Renal pelvis (tissue), 4 donors: Measurements from ENCODE around the gene SBNO2. TPM values are rescaled to one million over a fixed set of nuclear protein-coding genes. Genes with fewer than 3 reads are reported as not detected.

ENCODE experiments used
- DNase-seq: peaks from one replicate; pipeline ENCODE4 v3.0.0-alpha.2; 2013
- polyA plus RNA-seq, 3 donors: library from polyadenylated mRNA; unstranded; fragments of 120-200 nt; gene quantifications; one replicate each; pipeline ENCODE4 v1.2.1, GENCODE V29; 2013; ENCODE audit not compliant: insufficient read length in 3 of 3

The SBNO2 gene
- polyA plus RNA-seq, 3 donors = 18.1 to 22.1 (median 20.2) TPM

DNA sequence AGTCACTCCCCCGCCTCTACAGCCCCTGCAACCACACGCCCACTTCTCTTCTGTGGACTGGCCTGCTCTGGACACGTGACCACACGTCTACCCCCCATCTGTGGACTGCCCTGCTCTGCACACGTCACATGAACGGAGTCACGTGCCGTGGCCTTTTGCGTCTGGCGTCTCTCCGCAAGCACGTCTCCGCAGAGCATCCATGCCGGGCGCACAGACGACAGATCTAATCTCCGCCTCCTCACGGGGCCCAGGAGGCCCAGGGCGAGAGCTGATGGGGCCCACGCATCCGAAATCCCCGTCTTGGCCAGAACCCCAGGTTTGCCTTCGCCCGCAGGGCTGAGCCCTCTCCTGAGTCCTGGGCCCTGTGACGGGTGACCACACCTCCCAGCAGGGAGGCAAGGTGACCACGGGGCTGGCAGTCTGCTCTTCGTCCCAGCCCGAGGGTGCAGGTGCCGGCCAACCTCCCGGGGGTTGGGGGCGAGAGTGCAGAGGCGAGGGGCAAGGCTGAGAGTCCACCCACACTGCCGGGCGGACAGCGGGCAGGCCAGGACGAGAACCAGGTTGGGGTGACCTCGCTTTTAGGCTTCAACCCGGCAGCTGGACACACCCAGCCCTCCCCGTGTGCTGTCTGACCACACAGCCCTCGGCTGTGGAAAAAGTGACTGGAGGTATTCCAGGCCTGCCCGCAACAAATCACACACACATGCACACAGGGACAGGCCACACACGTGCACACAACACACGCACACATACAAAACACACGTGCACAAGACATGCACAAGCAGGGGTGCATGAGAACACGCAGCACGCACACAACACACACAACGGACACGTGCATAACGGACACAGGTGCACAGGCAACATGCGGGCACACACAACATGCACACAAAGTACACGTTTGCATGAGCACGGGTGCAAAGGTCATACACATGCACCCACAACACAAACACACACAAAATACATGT, 3.9 kb downstream of the SBNO2 start:
- DNase-seq = no peak

DNA sequence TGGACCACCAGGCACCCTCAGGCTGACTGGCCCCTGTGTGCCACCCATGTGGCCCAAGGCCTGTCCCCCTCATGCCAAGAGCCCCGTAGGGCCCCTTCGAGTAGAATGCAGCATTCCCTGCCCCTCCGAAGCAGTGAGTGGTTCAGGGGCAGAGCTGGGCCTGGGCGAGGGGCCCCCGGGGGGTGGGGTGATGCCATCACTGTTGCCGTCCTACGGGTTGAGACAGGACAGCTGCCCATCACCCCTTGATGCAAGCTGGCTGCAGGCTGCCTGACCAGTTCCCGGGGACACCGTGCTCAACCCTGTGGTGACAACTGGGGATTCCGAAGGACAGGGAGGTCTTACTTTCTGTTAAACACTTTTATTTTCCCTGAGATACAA, 4.7 kb downstream of the SBNO2 start:
- no peak for DNase-seq

DNA sequence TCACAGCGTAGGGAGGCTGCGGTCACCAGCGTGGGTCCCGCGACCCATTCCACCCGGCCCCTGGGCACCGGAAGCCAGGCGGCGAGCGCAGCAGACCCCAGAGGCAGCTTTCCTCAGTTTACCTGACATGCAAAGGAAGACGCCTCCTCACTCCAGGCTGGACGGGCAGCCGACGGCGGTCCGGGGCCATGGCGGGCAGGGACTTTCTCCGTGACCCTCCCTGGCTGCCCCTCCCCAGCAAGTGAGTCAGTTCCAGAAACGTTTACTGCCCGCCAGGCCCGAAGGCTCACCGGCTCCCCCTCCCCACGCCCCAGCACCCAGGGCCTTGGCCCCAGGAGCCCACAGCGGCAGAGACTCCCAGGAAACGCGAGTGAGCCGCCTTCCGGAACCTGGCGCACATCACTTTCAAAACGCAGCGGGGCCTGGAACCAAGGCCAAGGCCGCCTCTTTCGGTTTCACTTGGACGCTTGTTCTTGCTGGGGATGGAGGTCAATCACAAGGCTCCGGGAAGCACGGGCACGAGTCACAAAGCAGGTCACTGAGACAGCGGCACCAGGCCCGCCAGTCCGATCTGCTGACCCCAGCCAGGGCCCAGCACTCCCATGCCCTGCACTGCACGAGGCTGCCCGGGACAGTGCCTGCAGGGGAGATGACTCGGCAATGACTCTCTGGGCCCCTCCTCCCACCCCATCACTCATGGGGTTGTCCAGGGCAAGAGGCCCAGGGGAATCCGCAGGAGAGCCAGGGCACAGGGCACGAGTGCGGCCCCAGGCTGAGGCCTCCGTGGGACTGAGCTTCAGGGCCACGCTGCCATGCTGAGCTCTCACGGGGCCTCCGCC, 5.3 kb downstream of the SBNO2 start:
- no peak for DNase-seq

DNA sequence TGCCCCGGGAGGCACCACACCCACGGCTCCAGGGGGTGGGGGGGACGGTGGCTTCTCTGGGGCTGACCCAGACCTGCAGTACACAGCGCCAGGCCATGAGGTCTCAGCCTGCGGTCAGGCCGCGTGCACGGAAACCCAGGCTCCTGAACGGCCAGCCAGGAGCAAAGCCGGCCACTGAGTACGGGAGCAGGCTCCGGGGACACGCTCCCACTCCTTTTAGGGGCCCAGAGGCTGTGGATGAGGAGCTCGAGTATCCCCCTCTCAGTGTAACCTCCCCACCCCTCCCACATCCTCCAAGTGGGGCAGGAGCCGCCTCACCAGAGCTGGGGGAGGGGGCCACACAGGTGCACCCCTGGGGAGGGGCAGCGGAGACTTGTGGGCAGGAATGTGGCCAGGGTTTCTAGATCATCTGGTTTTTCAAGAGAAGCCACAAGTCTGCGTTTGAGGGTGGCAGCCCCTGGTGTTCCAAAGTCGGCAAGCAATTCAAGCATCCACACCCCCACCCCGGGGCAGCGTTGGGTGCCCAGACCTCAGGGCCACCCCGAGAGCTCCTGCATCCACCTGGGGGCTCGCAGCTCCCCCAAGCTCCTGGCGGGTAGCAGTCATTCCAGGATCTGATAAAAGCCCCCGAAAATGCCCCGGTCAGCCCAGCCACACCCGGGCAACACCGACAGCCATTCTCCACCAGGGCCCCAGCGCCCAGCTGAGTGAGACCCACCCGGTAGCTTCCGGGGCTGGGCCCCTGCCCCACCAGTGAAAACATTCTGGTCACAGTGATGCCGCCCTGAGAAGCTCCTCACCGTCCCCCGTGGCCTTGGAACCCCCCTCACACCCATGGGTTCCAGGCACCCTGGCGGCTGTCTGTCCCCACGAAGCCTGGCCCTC, 6.1 kb downstream of the SBNO2 start:
- DNase-seq = no peak

DNA sequence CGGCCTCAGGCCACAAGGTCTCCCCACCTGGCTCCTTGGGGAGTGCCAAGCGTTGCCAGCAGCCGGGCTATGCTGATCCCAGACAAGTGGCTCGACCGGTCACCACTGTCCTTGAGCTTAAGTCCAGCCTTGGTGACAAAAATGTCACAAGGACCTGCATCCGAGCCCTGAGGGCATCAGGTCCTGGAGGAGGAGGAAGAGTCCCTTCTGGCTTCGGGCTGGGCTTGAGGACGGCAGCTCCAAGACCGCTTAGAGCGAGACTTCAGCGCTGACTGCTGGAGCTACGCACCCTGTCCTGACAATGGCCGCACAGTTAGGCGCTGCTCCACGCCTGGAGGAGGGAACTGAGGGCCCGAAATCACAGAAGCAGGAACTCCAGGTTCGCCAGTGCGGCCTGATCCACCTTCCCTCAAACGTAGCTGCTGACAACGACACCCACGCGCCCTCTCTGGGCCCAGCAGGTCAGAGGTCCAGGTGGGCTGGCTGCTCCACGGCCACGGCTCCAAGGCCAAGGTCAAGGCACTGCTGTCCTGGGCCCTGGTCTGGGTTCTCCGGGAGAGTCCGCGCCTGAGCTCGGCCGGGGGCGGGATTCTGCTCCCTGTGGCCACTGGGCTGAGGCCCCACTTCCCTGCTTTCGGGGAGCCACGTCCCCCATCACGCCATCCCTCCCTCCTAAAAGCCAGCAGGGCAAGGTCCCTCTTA, 7.0 kb downstream of the SBNO2 start:
- no peak for DNase-seq

DNA sequence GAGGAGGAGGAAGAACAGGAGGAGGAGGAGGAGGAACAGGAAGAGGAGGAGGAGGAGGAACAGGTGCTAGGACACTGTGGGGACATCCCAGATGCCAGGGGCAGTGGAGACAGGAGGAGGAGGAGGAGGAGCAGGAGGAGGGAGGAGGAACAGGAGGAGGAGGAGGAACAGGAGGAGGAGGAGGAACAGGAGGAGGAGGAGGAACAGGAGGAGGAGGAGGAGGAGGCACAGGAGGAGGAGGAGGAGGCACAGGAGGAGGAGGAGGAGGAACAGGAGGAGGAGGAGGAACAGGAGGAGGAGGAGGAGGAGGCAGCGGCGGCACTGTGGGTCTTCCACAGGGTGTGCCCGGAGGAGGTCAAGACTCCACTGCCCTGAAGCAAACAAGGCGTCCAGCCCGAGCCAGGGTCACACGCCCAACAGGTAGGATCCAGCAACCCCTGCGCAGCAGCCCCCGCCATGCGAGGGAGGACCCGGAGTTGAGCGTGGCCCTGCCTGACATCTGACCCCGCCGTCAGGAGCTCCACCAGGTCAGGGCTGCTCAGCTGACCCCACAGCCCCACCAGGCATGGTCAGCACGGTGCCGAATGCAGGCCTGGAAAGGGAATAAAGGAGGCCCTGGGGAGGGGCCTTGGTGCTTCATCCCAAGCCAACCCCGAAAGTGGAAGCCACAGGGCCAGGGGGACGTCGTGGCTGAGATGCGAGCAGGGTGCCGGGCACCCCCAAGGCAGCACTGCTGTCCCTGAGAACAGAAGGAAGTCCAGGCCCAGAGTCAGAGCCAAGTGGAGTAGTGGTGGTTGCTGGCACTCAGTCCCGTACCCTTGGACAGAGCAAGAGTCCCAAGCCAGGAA, 9.2 kb downstream of the SBNO2 start:
- no peak for DNase-seq

DNA sequence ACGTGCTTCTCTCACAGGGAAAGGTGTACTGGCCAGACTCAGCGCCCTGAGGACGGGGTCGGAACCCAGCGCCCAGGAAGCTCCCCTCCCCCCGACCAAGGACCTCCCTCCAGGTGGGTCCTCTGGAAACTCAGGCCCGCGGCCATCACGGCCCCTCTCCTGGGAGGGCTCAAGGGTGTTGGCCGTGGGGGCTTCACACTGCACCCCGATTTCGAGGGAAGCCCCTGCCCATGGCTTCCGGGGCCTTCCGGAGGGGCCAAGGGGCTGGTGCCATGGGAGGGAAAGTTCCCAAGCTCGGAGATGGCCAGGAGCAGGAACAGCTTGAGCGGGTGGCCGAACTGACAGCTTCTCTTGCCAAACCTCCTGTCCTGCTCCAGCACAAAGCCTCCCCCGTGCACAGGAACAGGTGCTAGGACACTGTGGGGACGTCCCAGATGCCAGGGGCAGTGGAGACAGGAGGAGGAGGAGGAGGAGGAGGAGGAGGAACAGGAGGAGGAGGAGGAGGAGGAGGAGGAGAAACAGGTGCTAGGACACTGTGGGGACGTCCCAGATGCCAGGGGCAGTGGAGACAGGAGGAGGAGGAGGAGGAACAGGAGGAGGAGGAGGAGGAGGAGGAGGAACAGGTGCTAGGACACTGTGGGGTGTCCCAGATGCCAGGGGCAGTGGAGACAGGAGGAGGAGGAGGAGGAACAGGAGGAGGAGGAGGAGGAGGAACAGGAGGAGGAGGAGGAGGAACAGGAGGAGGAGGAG, 10.0 kb downstream of the SBNO2 start:
- no peak for DNase-seq

DNA sequence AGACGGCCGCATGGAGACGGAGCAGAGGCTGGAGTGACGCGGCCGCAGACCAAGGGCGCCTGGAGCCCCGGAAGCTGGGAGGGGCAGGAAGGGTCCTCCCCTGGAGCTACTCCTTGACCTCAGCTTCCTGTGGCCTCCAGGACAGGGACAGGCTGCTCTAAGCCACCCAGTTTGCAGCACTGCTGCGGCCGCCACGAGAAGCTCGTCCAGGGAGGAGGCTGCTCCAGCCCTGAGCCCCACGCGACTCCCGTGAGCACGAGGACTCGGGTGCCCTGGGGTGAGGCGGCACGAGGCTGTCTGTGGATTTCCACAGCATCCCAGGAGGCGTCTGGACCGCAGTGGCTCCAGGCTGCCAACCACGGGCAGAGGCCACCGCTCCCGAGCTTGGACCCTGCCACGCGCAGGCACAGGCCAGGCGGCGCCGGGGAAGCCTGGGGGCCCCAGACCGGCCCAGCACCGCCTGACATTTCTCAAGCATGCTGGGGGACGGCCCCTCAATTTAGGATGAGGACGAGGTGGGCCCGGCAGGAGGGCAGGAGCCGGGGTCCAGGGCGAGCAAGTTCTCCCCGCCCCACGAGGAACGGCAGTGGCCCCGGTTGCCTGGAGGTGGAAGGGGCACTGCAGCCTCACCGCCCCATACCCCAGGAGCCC, 10.7 kb downstream of the SBNO2 start:
- DNase-seq = no peak

DNA sequence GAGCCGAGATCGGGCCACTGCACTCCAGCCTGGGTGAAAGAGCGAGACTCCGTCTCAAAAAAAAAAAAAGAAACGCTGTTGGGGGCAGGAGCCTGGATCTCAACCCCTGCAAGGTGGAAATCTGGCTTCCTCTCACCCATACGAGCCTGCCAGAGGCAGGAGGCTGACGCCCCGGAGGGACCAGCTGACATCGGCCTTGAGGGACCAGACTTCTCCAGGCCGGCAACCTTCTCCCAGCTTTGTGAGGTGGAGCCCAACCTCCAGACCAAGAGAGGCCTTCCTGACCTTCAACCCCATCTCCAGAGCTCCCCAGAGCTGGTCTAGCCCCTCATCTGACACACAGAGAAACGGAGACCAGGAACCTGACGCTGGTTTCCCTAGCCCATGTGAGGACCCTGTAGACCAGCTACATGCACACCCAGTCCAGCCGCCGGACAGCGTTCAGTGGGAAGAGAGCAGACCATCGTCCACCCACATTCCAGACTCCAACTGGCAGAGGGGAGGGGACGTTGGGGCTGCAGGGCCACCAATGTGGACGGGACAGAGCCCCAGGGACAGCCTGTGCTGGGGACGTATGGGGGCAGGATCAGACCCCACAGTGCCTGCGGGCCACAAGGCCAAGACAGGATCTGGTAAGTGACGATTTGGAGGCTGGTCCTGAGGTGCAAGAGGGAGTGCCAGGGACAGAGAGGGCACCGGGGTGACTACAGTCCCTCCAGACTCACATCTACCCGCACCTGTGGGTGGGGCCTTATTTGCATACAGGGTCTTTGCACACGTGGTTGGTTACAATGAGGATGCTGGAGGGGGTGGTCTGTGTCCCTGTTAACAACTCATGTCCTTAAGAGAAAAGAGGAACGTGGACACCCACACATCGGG, 11.4 kb downstream of the SBNO2 start:
- DNase-seq = no peak

DNA sequence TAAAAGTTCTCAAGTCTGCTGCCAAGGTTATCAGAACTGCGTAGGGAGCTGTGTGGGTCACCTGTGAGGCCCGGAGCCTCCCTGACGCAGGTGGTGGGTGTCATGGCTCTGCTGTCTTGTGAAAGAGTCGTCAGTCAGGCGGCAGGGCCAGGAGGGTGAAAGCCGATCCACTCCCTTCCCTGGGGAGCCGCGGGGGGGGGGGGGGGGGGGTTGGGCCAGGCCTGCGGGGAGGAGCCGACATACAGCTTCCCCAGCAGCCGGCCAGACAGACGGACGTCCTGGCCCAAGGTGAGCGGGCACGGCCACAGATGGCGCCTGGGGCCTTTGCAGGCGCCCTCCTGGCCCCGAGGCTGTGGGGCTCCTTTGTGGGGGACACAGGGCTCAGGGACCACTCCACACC, 12.4 kb downstream of the SBNO2 start:
- no peak for DNase-seq

DNA sequence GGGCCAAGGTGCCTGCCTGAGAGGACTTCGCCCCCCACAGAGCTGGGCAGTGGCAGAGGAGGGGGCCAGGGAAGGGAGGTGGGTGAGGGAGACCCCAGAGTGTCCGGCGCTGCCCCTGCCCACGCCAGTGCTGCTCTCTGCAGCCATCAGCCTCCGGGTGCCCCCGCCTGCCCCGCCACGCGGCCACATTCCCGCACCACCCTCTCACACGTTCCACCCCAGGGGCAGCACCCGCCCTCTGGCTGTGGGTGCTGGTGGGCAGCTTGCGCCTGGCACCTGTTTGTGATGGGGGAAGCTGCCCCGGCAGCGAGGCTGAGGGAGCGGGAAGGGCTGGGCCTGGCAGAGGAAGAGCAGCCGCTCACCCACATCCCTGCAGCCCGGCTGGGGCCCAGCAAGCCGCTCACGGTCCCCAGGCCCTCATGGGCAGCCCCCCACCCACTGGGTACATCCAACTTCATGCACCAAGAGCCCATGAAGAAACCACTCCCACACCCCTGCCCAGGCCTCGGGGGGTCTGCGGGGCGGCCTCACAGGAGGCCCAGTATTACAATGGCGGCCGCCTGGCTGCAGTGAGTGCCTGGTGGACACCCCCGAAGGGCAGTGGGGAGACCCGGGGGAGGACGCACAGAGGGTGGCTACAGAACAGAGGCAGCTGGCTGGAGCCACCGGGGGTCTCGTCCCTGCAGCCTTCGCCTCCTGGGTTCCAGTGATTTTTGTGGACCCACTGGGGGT, 14.0 kb downstream of the SBNO2 start:
- no peak for DNase-seq

DNA sequence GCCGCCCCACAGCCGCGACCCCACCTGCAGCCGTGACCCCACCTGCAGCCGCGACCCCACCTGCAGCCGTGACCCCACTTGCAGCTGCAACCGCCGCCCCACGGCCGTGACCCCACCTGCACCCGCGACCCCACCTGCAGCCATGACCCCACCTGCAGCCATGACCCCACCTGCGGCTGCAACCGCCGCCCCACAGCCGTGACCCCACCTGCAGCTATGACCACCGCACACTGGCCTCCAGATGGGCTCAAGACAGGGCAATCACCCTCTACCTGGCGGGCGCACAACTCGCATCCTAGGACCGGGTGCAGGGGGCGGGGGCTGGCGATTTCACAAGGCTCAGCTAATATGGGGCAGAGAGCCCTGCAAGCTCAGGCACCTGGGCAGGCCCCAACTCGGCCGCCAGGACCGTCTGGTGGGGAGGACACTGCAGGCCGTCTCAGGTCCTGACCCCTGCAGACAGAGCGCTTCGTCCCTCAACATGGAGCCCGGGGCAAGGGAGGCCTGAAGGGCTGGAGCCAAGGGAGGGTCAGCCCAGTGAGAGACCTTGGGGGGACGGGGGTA, 15.1 kb downstream of the SBNO2 start:
- DNase-seq = no peak

DNA sequence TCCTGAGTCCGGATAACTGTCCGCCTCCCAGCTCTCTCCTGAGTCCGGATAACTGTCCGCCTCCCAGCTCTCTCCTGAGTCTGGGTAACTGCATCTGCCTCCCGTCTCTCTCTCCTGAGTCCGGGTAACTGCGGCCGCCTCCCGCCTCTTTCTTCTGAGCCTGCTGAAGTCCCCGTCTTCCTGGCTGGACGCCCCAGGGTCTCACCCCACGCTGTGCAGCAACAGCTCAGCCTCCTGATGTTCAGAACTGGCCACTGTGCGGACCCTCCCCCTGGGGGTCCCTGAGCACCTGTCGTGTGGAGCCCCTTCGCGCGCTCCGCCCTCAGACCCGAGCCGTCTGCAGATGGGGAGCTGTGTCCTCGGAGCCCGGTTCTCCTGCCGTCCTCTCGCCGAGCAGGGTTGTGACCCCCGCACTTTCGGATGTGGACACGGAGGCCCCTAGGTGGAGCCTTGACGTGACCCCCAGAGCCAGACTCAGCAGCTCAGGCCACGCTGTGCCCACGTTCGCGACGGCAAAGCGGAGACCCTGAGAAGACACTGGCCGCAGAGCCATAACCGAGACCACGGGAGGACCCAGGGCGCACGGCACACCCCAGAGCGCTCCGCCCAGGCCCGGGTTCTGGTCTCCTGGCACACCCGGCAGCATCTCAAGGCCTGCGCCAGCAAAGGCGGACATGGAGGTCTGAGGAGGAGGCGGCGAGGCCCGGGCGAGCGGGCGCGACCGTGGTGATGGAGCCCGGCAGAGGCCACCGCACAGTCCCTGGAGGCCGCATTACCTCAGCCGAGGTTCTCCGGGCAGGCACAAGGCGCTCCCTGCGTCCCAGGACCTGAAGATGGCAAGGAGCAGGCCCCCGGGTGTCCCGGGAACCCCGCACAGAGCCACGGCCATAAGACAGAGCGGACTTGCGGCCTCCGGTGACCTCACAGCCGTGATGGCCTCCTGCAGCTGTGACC, 15.9 kb downstream of the SBNO2 start:
- DNase-seq = no peak

DNA sequence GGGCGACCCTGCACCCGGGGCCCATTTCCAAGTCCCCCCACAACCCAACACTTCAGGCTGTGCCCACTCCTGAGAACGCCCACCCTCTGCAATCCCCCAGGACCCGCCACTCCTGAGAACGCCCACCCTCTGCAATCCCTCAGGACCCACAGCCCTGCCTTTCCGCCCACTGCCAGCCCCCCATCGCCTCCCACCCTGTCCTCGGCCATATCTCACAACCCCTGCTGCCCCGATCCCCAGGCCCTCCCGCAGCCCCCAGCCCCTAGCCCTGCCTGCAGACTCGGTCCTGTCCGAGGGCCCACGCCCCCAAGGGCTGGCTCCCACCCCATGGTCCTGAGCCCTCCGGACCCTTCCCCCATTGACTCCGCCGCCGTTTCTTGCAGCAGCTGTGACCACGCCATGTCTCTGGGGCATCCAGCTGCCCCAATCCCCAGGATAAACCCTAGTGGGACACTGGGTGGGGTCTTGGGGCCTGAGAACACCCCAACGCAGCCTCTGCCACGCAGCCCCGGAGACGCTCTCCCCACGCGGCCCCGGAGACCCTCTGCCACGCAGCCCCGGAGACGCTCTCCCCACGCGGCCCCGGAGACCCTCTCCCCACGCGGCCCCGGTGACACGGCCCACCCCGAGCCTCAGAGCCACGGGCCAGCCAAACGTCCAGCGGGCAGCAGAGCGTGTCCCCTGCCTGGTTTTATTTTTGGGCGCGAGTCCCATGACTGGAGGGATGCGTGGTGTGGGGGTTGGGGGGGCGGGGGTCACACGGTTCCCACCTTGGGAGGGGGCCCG, 17.0 kb downstream of the SBNO2 start:
- no peak for DNase-seq

DNA sequence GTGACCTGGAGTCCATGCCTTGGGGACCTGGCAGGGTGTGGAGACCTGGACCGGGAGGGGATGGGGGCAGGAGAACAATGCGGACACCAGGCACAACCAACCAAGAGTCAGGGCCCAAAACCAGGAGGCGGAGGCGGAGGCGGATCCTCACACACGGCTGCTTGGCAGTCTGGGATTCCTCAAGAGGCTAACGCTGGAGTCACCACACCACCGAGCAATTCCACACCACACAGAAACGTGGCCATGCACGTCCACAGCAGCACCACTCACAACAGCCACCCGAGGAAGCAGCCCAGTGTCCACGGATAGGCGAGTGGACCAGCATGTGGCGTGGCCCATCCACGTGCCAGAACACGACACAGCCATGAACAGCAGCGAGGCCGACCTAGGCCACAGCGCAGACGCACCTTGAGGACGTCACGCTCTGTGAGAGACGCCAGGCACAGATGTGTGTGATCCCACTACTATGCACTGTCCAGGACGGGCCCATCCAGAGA, 17.7 kb downstream of the SBNO2 start:
- no peak for DNase-seq
